Keratinocyte (primary cell): ENCODE data around the gene TM9SF2. TPM values are rescaled to one million over a fixed set of nuclear protein-coding genes. Genes with fewer than 3 reads are reported as not detected.

ENCODE experiments used
- DNase-seq: peaks from one replicate; pipeline ENCODE4 v3.0.0-alpha.2; 2011; ENCODE audit warnings: low read depth, missing footprints, low spot score
- FAIRE-seq: peaks from 2 replicates; lab custom pipeline; 2011; peaks lifted over from hg19 to GRCh38; lab: Jason Lieb, UNC
- H2AFZ ChIP-seq: 2 replicates; pipeline ENCODE4 v1.6.0; 2012; ENCODE audit warnings: low read length, control low read depth, inconsistent platforms; ENCODE audit not compliant: control insufficient read depth
- H3K27ac ChIP-seq: 2 replicates; pipeline ENCODE4 v1.5.1; 2011; ENCODE audit warnings: low read length; ENCODE audit not compliant: control insufficient read depth, insufficient read depth
- H3K27me3 ChIP-seq: 3 replicates; pipeline ENCODE4 v1.6.0; 2011; ENCODE audit warnings: low read length; ENCODE audit not compliant: control insufficient read depth, insufficient read depth; ENCODE audit errors: extremely low read depth
- H3K36me3 ChIP-seq, 2 experiments: 2 replicates in 1 of 2; 3 replicates in 1 of 2; pipeline ENCODE4 v1.5.1; 2011; ENCODE audit warnings: low read length in 2 of 2, mild to moderate bottlenecking in 1 of 2; ENCODE audit not compliant: control insufficient read depth in 2 of 2, insufficient read depth in 2 of 2; ENCODE audit errors: extremely low read depth in 1 of 2
- H3K4me1 ChIP-seq: 3 replicates; pipeline ENCODE4 v1.5.1; 2011; ENCODE audit warnings: low read length; ENCODE audit not compliant: control insufficient read depth, insufficient read depth; ENCODE audit errors: extremely low read depth
- H3K4me2 ChIP-seq: 3 replicates; pipeline ENCODE4 v1.6.0; 2011; ENCODE audit warnings: low read depth, low read length; ENCODE audit not compliant: control insufficient read depth, insufficient read depth; ENCODE audit errors: extremely low read depth
- H3K4me3 ChIP-seq, 3 experiments: fragments of 200-600 bp in 1 of 3; sonication (generic) in 1 of 3; 2 replicates in 2 of 3; 3 replicates in 1 of 3; pipeline ENCODE4 v1.5.1; 2011 to 2016; ENCODE audit warnings: low read length in 3 of 3, mild to moderate bottlenecking in 3 of 3, control low read depth in 2 of 3, inconsistent platforms in 1 of 3, low read depth in 1 of 3, mixed read lengths in 1 of 3, mixed run types in 1 of 3, moderate library complexity in 1 of 3; ENCODE audit not compliant: control insufficient read depth in 2 of 3, insufficient read depth in 2 of 3; ENCODE audit errors: extremely low read depth in 1 of 3
- H3K79me2 ChIP-seq: 2 replicates; pipeline ENCODE4 v1.6.0; 2012; ENCODE audit warnings: low read length; ENCODE audit not compliant: control insufficient read depth, insufficient read depth
- H3K9ac ChIP-seq: 3 replicates; pipeline ENCODE4 v1.6.0; 2011; ENCODE audit warnings: low read length; ENCODE audit not compliant: control insufficient read depth, insufficient read depth; ENCODE audit errors: extremely low read depth
- H3K9me1 ChIP-seq: 3 replicates; pipeline ENCODE4 v1.6.0; 2011; ENCODE audit warnings: low read length; ENCODE audit not compliant: control insufficient read depth, insufficient read depth; ENCODE audit errors: extremely low read depth
- H3K9me3 ChIP-seq: 2 replicates; pipeline ENCODE4 v1.5.1; 2012; ENCODE audit warnings: low read depth, low read length; ENCODE audit not compliant: control insufficient read depth
- H4K20me1 ChIP-seq: 3 replicates; pipeline ENCODE4 v1.6.0; 2011; ENCODE audit warnings: low read length; ENCODE audit not compliant: control insufficient read depth, insufficient read depth; ENCODE audit errors: extremely low read depth
- EZH2 ChIP-seq: IDR thresholded peaks from one replicate; pipeline ENCODE4 v1.6.1; 2012; ENCODE audit warnings: inconsistent platforms, mild to moderate bottlenecking, low read length, moderate library complexity
- dilution Hi-C: fragments of 300-500 bp; cut with MboI; formaldehyde crosslinking; loops from one replicate; pipeline ENCODE4 v1.7.0; 2020; ENCODE audit warnings: low sequenced_read_pairs; ENCODE audit not compliant: extremely low pct_ligation_motif_present
- polyA plus RNA-seq, 5 experiments: library from polyadenylated mRNA; depleted of rRNA in 3 of 5; stranded (reverse) in 3 of 5; stranded (forward) in 1 of 5; unstranded in 1 of 5; fragments of >200 nt; gene quantifications; 1 replicate in 1 of 5; 2 replicates in 3 of 5; 3 replicates in 1 of 5; pipeline versions ENCODE4 v1.2.1 to v1.2.3, GENCODE V29; 2011 to 2012; ENCODE audit warnings: missing spikeins in 2 of 5, low read depth in 1 of 5, low replicate concordance in 1 of 5
- TF ChIP-seq, protein P1 (sequence below), 3 experiments: IDR thresholded peaks in 1 of 3; conservative IDR thresholded peaks in 1 of 3; optimal IDR thresholded peaks in 1 of 3; 2 replicates in 2 of 3; 3 replicates in 1 of 3; pipeline versions ENCODE3 to v1.5.1; 2011; ENCODE audit warnings: low read length in 3 of 3, mild to moderate bottlenecking in 3 of 3, moderate library complexity in 2 of 3, control low read depth in 1 of 3, inconsistent platforms in 1 of 3; ENCODE audit not compliant: insufficient read depth in 2 of 3; ENCODE audit errors: extremely low read depth in 1 of 3

The TM9SF2 gene
- polyA plus RNA-seq, 1 donor (not counting 4 experiments of a cell fraction or from before 2014, with no cell fraction given) = 134 TPM

DNA sequence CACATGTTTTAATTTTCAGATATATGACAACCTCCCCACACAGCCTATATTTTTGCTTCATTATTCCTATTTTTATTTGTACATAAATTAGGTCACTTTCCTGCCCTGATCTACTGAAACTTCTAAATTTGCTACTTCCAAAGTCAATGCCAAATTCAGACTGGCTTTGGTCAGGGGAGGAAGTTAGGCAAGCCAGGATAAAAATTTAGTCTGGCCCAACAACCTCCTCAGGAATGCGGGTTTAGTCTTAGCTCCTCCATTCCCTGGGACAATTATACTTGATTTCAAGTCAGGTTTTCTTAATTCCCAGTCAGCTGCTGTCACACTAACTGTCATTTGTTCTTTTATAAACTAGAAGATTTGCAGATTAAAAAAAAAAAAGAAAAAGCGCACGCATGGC, 84.3 kb downstream of the TM9SF2 start:
- dilution Hi-C loops = no loop called here
- Histone ChIP-seq H3K79me2 (no peaks in the 10 kb centered on the region), H3K27ac (no peak overlapping the region), H3K9me3 (no peaks in the 10 kb centered on the region), H3K4me1 (no peaks in the 10 kb centered on the region), H3K4me3 (no peak overlapping the region), H3K27me3 (no peaks in the 10 kb centered on the region), H3K9ac (no peak overlapping the region), H3K9me1 (no peaks in the 10 kb centered on the region), H2AFZ (no peak overlapping the region), H3K36me3 (no peaks in the 10 kb centered on the region), H4K20me1 (no peaks in the 10 kb centered on the region), H3K4me2 (no peak overlapping the region)
- TF ChIP-seq, protein P1, sequence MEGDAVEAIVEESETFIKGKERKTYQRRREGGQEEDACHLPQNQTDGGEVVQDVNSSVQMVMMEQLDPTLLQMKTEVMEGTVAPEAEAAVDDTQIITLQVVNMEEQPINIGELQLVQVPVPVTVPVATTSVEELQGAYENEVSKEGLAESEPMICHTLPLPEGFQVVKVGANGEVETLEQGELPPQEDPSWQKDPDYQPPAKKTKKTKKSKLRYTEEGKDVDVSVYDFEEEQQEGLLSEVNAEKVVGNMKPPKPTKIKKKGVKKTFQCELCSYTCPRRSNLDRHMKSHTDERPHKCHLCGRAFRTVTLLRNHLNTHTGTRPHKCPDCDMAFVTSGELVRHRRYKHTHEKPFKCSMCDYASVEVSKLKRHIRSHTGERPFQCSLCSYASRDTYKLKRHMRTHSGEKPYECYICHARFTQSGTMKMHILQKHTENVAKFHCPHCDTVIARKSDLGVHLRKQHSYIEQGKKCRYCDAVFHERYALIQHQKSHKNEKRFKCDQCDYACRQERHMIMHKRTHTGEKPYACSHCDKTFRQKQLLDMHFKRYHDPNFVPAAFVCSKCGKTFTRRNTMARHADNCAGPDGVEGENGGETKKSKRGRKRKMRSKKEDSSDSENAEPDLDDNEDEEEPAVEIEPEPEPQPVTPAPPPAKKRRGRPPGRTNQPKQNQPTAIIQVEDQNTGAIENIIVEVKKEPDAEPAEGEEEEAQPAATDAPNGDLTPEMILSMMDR (optimal IDR thresholded peaks at IDR 0.05 in 1 of 3, IDR thresholded peaks at IDR 0.05 in 1 of 3, conservative IDR thresholded peaks at IDR 0.05 in 1 of 3; ENCODE audit: extremely low read depth in 1 of 3, insufficient read depth in 2 of 3, low read length in 3 of 3) = no peak
- TF ChIP-seq EZH2 = no peak
- no peak for FAIRE-seq
- DNase-seq = no peak

DNA sequence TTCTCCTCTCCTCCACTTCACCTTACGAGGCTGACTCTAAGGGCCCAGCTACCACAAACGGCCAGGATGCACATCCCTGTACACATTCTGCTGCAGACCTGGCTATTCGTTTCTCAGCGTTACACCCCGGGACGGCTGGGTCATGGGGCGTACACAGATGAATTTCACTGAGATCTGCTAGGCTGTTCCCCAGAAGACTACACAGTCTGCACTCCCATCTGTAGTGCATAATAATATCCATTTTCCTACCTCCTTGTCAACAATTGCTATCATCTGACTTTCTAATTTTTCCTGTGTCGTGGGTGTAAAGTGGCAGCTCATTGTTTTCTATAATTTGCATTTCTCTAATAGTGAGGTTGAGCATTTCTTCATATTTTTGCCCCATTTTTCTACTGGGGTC, 85.7 kb downstream of the TM9SF2 start:
- DNase-seq = no peak
- Histone ChIP-seq H3K9me3 (no peaks in the 10 kb centered on the region), H3K36me3 (no peaks in the 10 kb centered on the region), H3K27ac (no peak overlapping the region), H2AFZ (no peak overlapping the region), H4K20me1 (no peaks in the 10 kb centered on the region), H3K4me3 (no peak overlapping the region), H3K4me1 (no peaks in the 10 kb centered on the region), H3K27me3 (no peaks in the 10 kb centered on the region), H3K79me2 (no peaks in the 10 kb centered on the region), H3K9ac (no peak overlapping the region), H3K9me1 (no peaks in the 10 kb centered on the region), H3K4me2 (no peak overlapping the region)
- no peak for FAIRE-seq
- TF ChIP-seq, protein P1 (optimal IDR thresholded peaks at IDR 0.05 in 1 of 3, IDR thresholded peaks at IDR 0.05 in 1 of 3, conservative IDR thresholded peaks at IDR 0.05 in 1 of 3; ENCODE audit: extremely low read depth in 1 of 3, insufficient read depth in 2 of 3, low read length in 3 of 3) = no peak
- TF ChIP-seq EZH2 = no peak
- dilution Hi-C loops = no loop called here
